A549 (cell line): ENCODE data around the gene SUPT7L.

Source experiments
- EHMT2 ChIP-seq: fragments of 200-600 bp; sonication (generic); IDR thresholded peaks from 2 replicates; pipeline ENCODE4 v1.6.1; 2016; ENCODE audit warnings: antibody characterized with exemption, low read depth, mild to moderate bottlenecking, moderate library complexity
- MAZ ChIP-seq: fragments of 150-350 bp; IDR thresholded peaks from 2 replicates; pipeline ENCODE4 v1.6.1; 2014; ENCODE audit warnings: antibody characterized with exemption, low read depth, low read length, borderline replicate concordance
- MYC ChIP-seq: IDR thresholded peaks from 2 replicates; pipeline ENCODE4 v1.6.1; 2012; ENCODE audit warnings: mild to moderate bottlenecking, inconsistent platforms, low read length, improper control_type of control experiment, borderline replicate concordance
- POLR2A ChIP-seq: IDR thresholded peaks from 2 replicates; pipeline ENCODE4 v1.6.1; 2012; ENCODE audit warnings: mild to moderate bottlenecking, low read length
- RAD21 ChIP-seq, 2 experiments: fragments of >200 bp in 1 of 2; sonication (Bioruptor Twin) in 1 of 2; formaldehyde crosslinking in 1 of 2; IDR thresholded peaks in 1 of 2; conservative IDR thresholded peaks in 1 of 2; 2 replicates in 1 of 2; 3 replicates in 1 of 2; pipeline ENCODE4 v1.6.1; 2012 to 2018; ENCODE audit warnings: inconsistent platforms in 1 of 2
- RCOR1 ChIP-seq: fragments of 150-350 bp; IDR thresholded peaks from 2 replicates; pipeline ENCODE4 v1.6.1; 2014; ENCODE audit warnings: antibody characterized with exemption, low read length, low read depth
- RNF2 ChIP-seq: fragments of 200-600 bp; sonication (generic); IDR thresholded peaks from 2 replicates; pipeline ENCODE4 v1.6.1; 2016; ENCODE audit warnings: low read depth, mild to moderate bottlenecking, antibody characterized with exemption, moderate library complexity, borderline replicate concordance
- TF ChIP-seq, protein P1 (sequence below): fragments of >200 bp; sonication (Bioruptor Twin); formaldehyde crosslinking; IDR thresholded peaks from 3 replicates; pipeline ENCODE4 v1.5.1; 2016
- TF ChIP-seq, protein P2 (sequence below): IDR thresholded peaks from 2 replicates; pipeline ENCODE4 v1.6.1; 2012; ENCODE audit warnings: low read depth, borderline replicate concordance

DNA sequence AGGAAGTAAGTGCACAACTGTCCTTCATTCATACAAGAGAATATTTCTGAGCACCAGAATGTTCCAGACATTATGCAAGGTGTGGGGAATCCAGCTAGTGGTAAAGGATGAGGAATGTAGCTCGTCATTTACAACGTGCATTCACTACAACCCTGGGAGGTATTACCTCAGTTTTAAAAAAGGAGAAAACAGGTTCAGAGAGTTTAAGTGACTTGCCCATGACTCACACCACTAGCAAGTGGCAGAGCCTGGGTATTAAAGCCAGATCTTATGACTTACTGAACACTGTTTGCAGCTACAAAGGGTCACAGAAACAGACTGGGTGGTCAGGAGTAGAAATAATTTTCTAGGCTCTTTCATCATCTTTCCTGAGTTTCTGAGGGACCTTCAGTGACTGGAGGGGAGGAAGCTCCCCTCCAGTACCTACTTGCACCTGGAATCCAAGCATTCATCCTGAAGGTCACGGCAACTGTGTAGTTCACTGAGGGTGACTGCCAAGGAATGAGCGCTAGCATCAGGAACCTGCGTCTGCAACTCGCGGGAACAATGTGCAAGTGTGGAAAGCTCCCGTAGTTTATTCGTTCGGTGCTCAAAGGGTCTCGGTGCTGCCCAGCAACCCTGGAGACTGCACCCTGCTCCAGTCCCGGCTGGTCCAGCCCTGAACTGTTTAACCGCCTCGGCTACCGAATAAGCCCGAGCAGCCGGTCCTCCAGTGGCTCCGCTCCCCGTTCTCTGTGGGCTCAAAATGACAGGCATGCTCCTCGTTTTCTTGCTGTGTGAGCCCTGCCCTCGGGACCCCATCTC is 35.2 kb downstream of the SUPT7L start:
- TF ChIP-seq, protein P1, sequence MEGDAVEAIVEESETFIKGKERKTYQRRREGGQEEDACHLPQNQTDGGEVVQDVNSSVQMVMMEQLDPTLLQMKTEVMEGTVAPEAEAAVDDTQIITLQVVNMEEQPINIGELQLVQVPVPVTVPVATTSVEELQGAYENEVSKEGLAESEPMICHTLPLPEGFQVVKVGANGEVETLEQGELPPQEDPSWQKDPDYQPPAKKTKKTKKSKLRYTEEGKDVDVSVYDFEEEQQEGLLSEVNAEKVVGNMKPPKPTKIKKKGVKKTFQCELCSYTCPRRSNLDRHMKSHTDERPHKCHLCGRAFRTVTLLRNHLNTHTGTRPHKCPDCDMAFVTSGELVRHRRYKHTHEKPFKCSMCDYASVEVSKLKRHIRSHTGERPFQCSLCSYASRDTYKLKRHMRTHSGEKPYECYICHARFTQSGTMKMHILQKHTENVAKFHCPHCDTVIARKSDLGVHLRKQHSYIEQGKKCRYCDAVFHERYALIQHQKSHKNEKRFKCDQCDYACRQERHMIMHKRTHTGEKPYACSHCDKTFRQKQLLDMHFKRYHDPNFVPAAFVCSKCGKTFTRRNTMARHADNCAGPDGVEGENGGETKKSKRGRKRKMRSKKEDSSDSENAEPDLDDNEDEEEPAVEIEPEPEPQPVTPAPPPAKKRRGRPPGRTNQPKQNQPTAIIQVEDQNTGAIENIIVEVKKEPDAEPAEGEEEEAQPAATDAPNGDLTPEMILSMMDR, result no peak
- TF ChIP-seq, protein P2, sequence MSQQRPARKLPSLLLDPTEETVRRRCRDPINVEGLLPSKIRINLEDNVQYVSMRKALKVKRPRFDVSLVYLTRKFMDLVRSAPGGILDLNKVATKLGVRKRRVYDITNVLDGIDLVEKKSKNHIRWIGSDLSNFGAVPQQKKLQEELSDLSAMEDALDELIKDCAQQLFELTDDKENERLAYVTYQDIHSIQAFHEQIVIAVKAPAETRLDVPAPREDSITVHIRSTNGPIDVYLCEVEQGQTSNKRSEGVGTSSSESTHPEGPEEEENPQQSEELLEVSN, result no peak
- no peak for TF ChIP-seq MAZ
- no peak for TF ChIP-seq EHMT2
- no peak for TF ChIP-seq RNF2
- TF ChIP-seq POLR2A, result no peak
- no peak for TF ChIP-seq MYC
- no peak for TF ChIP-seq RAD21 (conservative IDR thresholded peaks at IDR 0.05 in 1 of 2, IDR thresholded peaks at IDR 0.05 in 1 of 2)
- no peak for TF ChIP-seq RCOR1
